H1 (cell line): ENCODE measurements around the gene MKLN1. TPM values are rescaled to one million over a fixed set of nuclear protein-coding genes. Genes with fewer than 3 reads are reported as not detected.

ENCODE experiments used
- CTCF ChIA-PET: fragments of 300-600 bp; sonication (Branson Sonifier 250); formaldehyde crosslinking; loops from one replicate; lab custom pipeline; 2021; ENCODE audit not compliant: partially characterized antibody; lab: Charles Lee
- POLR2A ChIA-PET: fragments of 300-600 bp; sonication (Branson Sonifier 250); formaldehyde crosslinking; loops from one replicate; lab custom pipeline; 2021; ENCODE audit warnings: inconsistent platforms; ENCODE audit not compliant: partially characterized antibody; lab: Charles Lee
- DNase-seq, 2 experiments: peaks; one replicate each; pipeline versions ENCODE4 v3.0.0 to v3.0.0-alpha.2; 2010 to 2022; ENCODE audit warnings: low spot score in 2 of 2, low read depth in 1 of 2, mixed read lengths in 1 of 2
- FAIRE-seq: peaks from 2 replicates; lab custom pipeline; 2011; peaks lifted over from hg19 to GRCh38; lab: Jason Lieb, UNC
- H2AFZ ChIP-seq: 2 replicates; pipeline ENCODE4 v1.8.1; 2012; ENCODE audit warnings: low read length, inconsistent platforms
- H2AK5ac ChIP-seq: 2 replicates; pipeline ENCODE4 v1.6.1; 2013; ENCODE audit warnings: low read depth, low read length
- H2BK120ac ChIP-seq: replicated peaks from 2 replicates; pipeline ENCODE3; 2013; ENCODE audit warnings: low read depth, low read length, inconsistent platforms
- H2BK12ac ChIP-seq: 2 replicates; pipeline ENCODE4 v1.6.1; 2013; ENCODE audit warnings: low read depth, low read length
- H2BK15ac ChIP-seq: 2 replicates; pipeline ENCODE4 v1.6.1; 2013; ENCODE audit warnings: low read length
- H2BK20ac ChIP-seq: 2 replicates; pipeline ENCODE4 v1.6.1; 2013; ENCODE audit warnings: low read length
- H2BK5ac ChIP-seq: 2 replicates; pipeline ENCODE4 v1.6.1; 2013; ENCODE audit warnings: low read depth, low read length
- H3K14ac ChIP-seq: 2 replicates; pipeline ENCODE4 v1.6.1; 2013; ENCODE audit warnings: inconsistent platforms; ENCODE audit not compliant: insufficient read length
- H3K18ac ChIP-seq: 2 replicates; pipeline ENCODE4 v1.6.1; 2013; ENCODE audit warnings: low read length; ENCODE audit errors: extremely low read depth
- H3K23ac ChIP-seq: 2 replicates; pipeline ENCODE4 v1.6.1; 2013; ENCODE audit warnings: inconsistent platforms; ENCODE audit not compliant: insufficient read length
- H3K23me2 ChIP-seq: 2 replicates; pipeline ENCODE4 v1.6.1; 2013; ENCODE audit warnings: low read depth, low read length
- H3K27ac ChIP-seq: 2 replicates; pipeline ENCODE4 v1.6.1; 2011; ENCODE audit warnings: low read depth, low read length, inconsistent platforms
- H3K27me3 ChIP-seq, 4 experiments: replicated peaks in 1 of 4; 1 replicate in 1 of 4; 2 replicates in 3 of 4; pipeline versions ENCODE4 v1.6.1 to v1.8.1; 2011 to 2013; ENCODE audit warnings: low read length in 3 of 4, mild to moderate bottlenecking in 3 of 4, inconsistent platforms in 2 of 4, mixed read lengths in 2 of 4, moderate library complexity in 1 of 4; ENCODE audit not compliant: control insufficient read depth in 3 of 4, insufficient read depth in 3 of 4; ENCODE audit errors: extremely low read depth in 1 of 4
- H3K36me3 ChIP-seq, 4 experiments: 2 replicates each; pipeline versions ENCODE4 v1.6.1 to v1.8.1; 2011 to 2013; ENCODE audit warnings: mild to moderate bottlenecking in 4 of 4, low read length in 3 of 4, moderate library complexity in 2 of 4, control low read depth in 1 of 4, inconsistent platforms in 1 of 4; ENCODE audit not compliant: insufficient read depth in 4 of 4, control insufficient read depth in 2 of 4
- H3K4ac ChIP-seq: replicated peaks from 2 replicates; pipeline ENCODE3; 2013; ENCODE audit warnings: low read length, low read depth, mixed read lengths, inconsistent platforms; ENCODE audit not compliant: insufficient read length
- H3K4me1 ChIP-seq, 4 experiments: replicated peaks in 1 of 4; 1 replicate in 1 of 4; 2 replicates in 3 of 4; pipeline versions ENCODE4 v1.6.1 to v1.8.1; 2011 to 2013; ENCODE audit warnings: low read length in 3 of 4, inconsistent platforms in 2 of 4, mixed read lengths in 1 of 4; ENCODE audit not compliant: insufficient read depth in 4 of 4, control insufficient read depth in 3 of 4
- H3K4me2 ChIP-seq, 2 experiments: 2 replicates each; pipeline versions ENCODE4 v1.6.1 to v1.8.1; 2011 to 2013; ENCODE audit warnings: low read depth in 2 of 2, low read length in 2 of 2, control low read depth in 1 of 2, inconsistent platforms in 1 of 2, mild to moderate bottlenecking in 1 of 2; ENCODE audit not compliant: insufficient read depth in 1 of 2
- H3K4me3 ChIP-seq, 4 experiments: fragments of 200-600, 300-600 bp in 1 of 4; sonication (generic), shearing (Covaris generic), sonication (Bioruptor Twin) in 1 of 4; 2 replicates each; pipeline versions ENCODE4 v1.5.1 to v1.8.1; 2011 to 2016; ENCODE audit warnings: low read length in 4 of 4, low read depth in 3 of 4, control low read depth in 2 of 4, inconsistent platforms in 2 of 4, mild to moderate bottlenecking in 2 of 4, mixed read lengths in 1 of 4, moderate library complexity in 1 of 4; ENCODE audit not compliant: insufficient read depth in 2 of 4; ENCODE audit errors: extremely low read depth in 1 of 4
- H3K56ac ChIP-seq: replicated peaks from 2 replicates; pipeline ENCODE3; 2013; ENCODE audit warnings: low read depth, mild to moderate bottlenecking, mixed read lengths, low read length, inconsistent platforms; ENCODE audit not compliant: insufficient read length
- H3K79me1 ChIP-seq: 2 replicates; pipeline ENCODE4 v1.6.1; 2013; ENCODE audit warnings: low read depth, low read length, control low read depth
- H3K79me2 ChIP-seq, 2 experiments: 2 replicates each; pipeline versions ENCODE4 v1.6.1 to v1.8.1; 2012 to 2013; ENCODE audit warnings: low read length in 2 of 2, mild to moderate bottlenecking in 2 of 2, inconsistent platforms in 1 of 2; ENCODE audit not compliant: insufficient read depth in 2 of 2, control insufficient read depth in 1 of 2
- H3K9ac ChIP-seq, 4 experiments: replicated peaks in 1 of 4; 1 replicate in 1 of 4; 2 replicates in 3 of 4; pipeline versions ENCODE4 v1.6.1 to v1.8.1; 2011 to 2013; ENCODE audit warnings: low read depth in 3 of 4, low read length in 3 of 4, control low read depth in 2 of 4, mild to moderate bottlenecking in 2 of 4, moderate library complexity in 2 of 4, inconsistent platforms in 1 of 4; ENCODE audit errors: extremely low read depth in 1 of 4
- H3K9me3 ChIP-seq, 2 experiments: 2 replicates each; pipeline versions ENCODE4 v1.6.1 to v1.8.1; 2012 to 2013; ENCODE audit warnings: mild to moderate bottlenecking in 2 of 2, moderate library complexity in 2 of 2, control low read depth in 1 of 2, inconsistent platforms in 1 of 2, low read depth in 1 of 2, low read length in 1 of 2, mixed read lengths in 1 of 2; ENCODE audit not compliant: insufficient read depth in 2 of 2
- H4K20me1 ChIP-seq, 2 experiments: replicated peaks in 1 of 2; 2 replicates each; pipeline versions ENCODE3 to v1.8.1; 2011 to 2013; ENCODE audit warnings: inconsistent platforms in 2 of 2, low read length in 2 of 2, mild to moderate bottlenecking in 1 of 2; ENCODE audit not compliant: insufficient read depth in 2 of 2, control insufficient read depth in 1 of 2
- H4K5ac ChIP-seq: 2 replicates; pipeline ENCODE4 v1.6.1; 2013; ENCODE audit warnings: low read length, low read depth, mixed read lengths, inconsistent platforms; ENCODE audit not compliant: insufficient read length
- H4K8ac ChIP-seq: 2 replicates; pipeline ENCODE4 v1.8.0; 2013; ENCODE audit warnings: mild to moderate bottlenecking, moderate library complexity, low read length, inconsistent platforms; ENCODE audit not compliant: insufficient read depth; ENCODE audit errors: extremely low read depth
- H4K91ac ChIP-seq: replicated peaks from 2 replicates; pipeline ENCODE3; 2013; ENCODE audit warnings: low read length, mixed read lengths, inconsistent platforms; ENCODE audit not compliant: insufficient read length
- EP300 ChIP-seq, 2 experiments: IDR thresholded peaks; 1 replicate in 1 of 2; 2 replicates in 1 of 2; pipeline ENCODE4 v1.6.1; 2011 to 2012; ENCODE audit warnings: low read depth in 2 of 2, low read length in 2 of 2, mild to moderate bottlenecking in 2 of 2, borderline replicate concordance in 1 of 2, inconsistent platforms in 1 of 2, moderate library complexity in 1 of 2
- FOSL1 ChIP-seq: IDR thresholded peaks from 2 replicates; pipeline ENCODE4 v1.6.1; 2011; ENCODE audit warnings: mild to moderate bottlenecking, low read depth, low read length, moderate library complexity; ENCODE audit not compliant: insufficient read depth
- HDAC6 ChIP-seq: IDR thresholded peaks from one replicate; pipeline ENCODE4 v1.7.1; 2012; ENCODE audit warnings: low read depth, mild to moderate bottlenecking, inconsistent platforms, low read length, moderate library complexity
- JUND ChIP-seq: IDR thresholded peaks from 2 replicates; pipeline ENCODE4 v1.6.1; 2011; ENCODE audit warnings: mild to moderate bottlenecking, improper control_type of control experiment, low read length
- KDM5A ChIP-seq: fragments of 200-600 bp; IDR thresholded peaks from 2 replicates; pipeline ENCODE4 v1.7.1; 2012; ENCODE audit warnings: mild to moderate bottlenecking, low read length, inconsistent platforms, mixed read lengths
- SIRT6 ChIP-seq: IDR thresholded peaks from one replicate; pipeline ENCODE4 v1.7.1; 2012; ENCODE audit warnings: low read length, inconsistent platforms
- SIX5 ChIP-seq: IDR thresholded peaks from 2 replicates; pipeline ENCODE4 v1.6.1; 2011; ENCODE audit warnings: mild to moderate bottlenecking, low read depth, low read length
- SP1 ChIP-seq: IDR thresholded peaks from 2 replicates; pipeline ENCODE4 v1.6.1; 2011; ENCODE audit warnings: low read depth, low read length
- TBP ChIP-seq: IDR thresholded peaks from 2 replicates; pipeline ENCODE4 v1.6.1; 2011; ENCODE audit warnings: low read depth, low read length, improper control_type of control experiment
- ZNF274 ChIP-seq: IDR thresholded peaks from 2 replicates; pipeline ENCODE4 v1.7.0; 2012; ENCODE audit warnings: low read length, borderline replicate concordance; ENCODE audit errors: extremely low read depth
- WGBS, 2 experiments: shearing (Covaris generic) in 1 of 2; methylation state at CpG; one replicate each; pipeline versions ENCODE4 v1.1.6 to v1.1.7; 2013 to 2015; ENCODE audit warnings: low lambda C conversion rate in 2 of 2, mixed read lengths in 2 of 2, inconsistent platforms in 1 of 2, low coverage in 1 of 2, missing lambda C conversion rate in 1 of 2; ENCODE audit not compliant: insufficient replicate concordance in 2 of 2, insufficient coverage in 1 of 2, insufficient read length in 1 of 2; ENCODE audit errors: extremely low coverage in 1 of 2, missing lambda C conversion rate in 1 of 2; 5-methylcytosine and 5-hydroxymethylcytosine counted together
- polyA plus RNA-seq, 7 experiments: library from polyadenylated mRNA; depleted of rRNA in 3 of 7; stranded (reverse) in 5 of 7; unstranded in 2 of 7; fragments of >200 nt in 5 of 7; fragments of 200-250 nt in 2 of 7; gene quantifications; 1 replicate in 5 of 7; 2 replicates in 1 of 7; 4 replicates in 1 of 7; pipeline versions ENCODE4 v1.2.1 to v1.2.3, GENCODE V29; 2011 to 2013; ENCODE audit warnings: missing spikeins in 2 of 7, mixed read lengths in 2 of 7
- total RNA-seq: library from RNA; stranded (reverse); fragmentation: NEBNext Ultra II Directional; extraction: Animal tissue kit (Norgen Biotek cat#: 25700); gene quantifications from 2 replicates; pipeline ENCODE4 v1.2.1, GENCODE V29; 2021

Gene MKLN1
- total and polyA plus RNA-seq, 2 of the 8 experiments (the other 6 are each of a cell fraction or from before 2014, with no cell fraction given), result 22.3 to 50.9 TPM

- FAIRE-seq, result no peak
- Histone ChIP-seq H2BK12ac (no peak overlapping the region), H3K27me3 (no peaks in the 10 kb centered on the region), H2AFZ (no peak overlapping the region), H3K9ac (no peak overlapping the region), H3K18ac (no peak overlapping the region), H3K79me1 (no peaks in the 10 kb centered on the region), H4K8ac (no peak overlapping the region), H3K23ac (no peak overlapping the region), H2AK5ac (no peak overlapping the region), H3K4me3 (no peak overlapping the region), H3K27ac (no peak overlapping the region), H3K9me3 (peaks cover 31 to 32% of the 10 kb centered on the region in 2 experiments), H3K4ac (no peak overlapping the region), H3K4me2 (no peak overlapping the region), H4K5ac (no peak overlapping the region), H3K23me2 (no peaks in the 10 kb centered on the region), H3K14ac (no peak overlapping the region), H2BK20ac (no peak overlapping the region), H2BK120ac (no peak overlapping the region), H3K36me3 (no peaks in the 10 kb centered on the region; a peak in 3 of 8 replicates), H4K20me1 (no peaks in the 10 kb centered on the region), H2BK5ac (no peak overlapping the region), H3K79me2 (no peaks in the 10 kb centered on the region), H3K56ac (no peak overlapping the region), H4K91ac (no peak overlapping the region), H3K4me1 (no peaks in the 10 kb centered on the region), H2BK15ac (no peak overlapping the region)
- no peak for DNase-seq
- POLR2A ChIA-PET, result no interaction called here
- WGBS, 2 experiments, result 88% methylated on average over 1 of the region's 1 CpG; no CpG with 5 or more reads in 1 of the 2 experiments
- TF ChIP-seq SIX5 (no peak), KDM5A (no peak), HDAC6 (no peak), JUND (no peak), ZNF274 (no peak), EP300 (IDR thresholded peaks at IDR 0.05; ENCODE audit: borderline replicate concordance in 1 of 2, low read depth in 2 of 2, low read length in 2 of 2) (no peak), SIRT6 (no peak), FOSL1 (no peak), SP1 (no peak), TBP (no peak)
- CTCF ChIA-PET, result interaction anchor here (0.7 kb wide), 1 partner anchor 20 kb away, joined by 3 read pairs; the partner anchor contains the start of gene MKLN1
Observed at GRCh38 chr7:131307627-131308026, 20.0 kb upstream of the MKLN1 start.
